Measurements from ENCODE around the gene SAPCD2.

SAPCD2 gene

DNA sequence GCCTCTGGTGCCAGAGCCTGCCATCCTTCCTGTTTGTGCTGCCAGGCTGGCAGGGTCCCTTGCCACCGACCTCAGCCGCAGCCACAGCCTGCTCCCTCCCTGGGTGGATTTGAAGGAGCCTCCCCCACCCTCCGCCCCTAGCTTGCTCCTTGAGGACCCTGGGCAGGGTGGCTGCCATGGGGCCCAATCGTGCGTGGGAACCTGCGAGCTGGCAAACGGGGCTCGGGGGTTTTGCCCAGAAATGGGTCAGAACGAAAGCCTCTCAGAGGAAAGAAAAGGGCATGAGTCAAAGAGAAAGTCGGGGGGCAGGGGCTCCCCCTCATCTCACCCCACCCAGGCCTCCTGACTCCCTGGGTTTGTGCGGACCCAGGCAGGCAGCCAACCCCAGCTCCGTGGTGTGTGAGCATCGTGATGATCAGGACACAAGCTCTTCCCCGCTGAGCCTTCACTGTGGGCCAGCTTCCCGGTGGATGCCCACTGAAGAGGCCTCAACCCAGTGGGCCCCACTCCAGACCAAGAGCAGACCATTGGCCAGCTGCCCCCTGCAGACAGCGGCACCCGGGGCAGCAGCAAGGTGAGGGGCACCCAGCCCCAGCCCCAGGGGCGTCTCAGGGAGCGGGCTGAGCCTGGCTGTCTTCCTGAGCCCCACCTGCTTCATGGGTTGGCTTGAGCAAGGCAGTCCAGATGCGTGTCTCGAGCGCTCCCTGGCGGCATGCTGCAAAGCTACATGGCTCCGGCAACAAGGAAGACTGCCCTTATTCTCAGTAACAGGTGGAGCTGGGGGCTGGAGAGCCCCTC lies 35.4 kb downstream of the SAPCD2 start:
- in situ Hi-C loops (cut with MboI; ENCODE audit: low sequenced_read_pairs) = loop anchor here (25.0 kb wide), 1 partner anchor 248 kb away; the partner anchor contains the start of genes CCDC183 and TMEM141

DNA sequence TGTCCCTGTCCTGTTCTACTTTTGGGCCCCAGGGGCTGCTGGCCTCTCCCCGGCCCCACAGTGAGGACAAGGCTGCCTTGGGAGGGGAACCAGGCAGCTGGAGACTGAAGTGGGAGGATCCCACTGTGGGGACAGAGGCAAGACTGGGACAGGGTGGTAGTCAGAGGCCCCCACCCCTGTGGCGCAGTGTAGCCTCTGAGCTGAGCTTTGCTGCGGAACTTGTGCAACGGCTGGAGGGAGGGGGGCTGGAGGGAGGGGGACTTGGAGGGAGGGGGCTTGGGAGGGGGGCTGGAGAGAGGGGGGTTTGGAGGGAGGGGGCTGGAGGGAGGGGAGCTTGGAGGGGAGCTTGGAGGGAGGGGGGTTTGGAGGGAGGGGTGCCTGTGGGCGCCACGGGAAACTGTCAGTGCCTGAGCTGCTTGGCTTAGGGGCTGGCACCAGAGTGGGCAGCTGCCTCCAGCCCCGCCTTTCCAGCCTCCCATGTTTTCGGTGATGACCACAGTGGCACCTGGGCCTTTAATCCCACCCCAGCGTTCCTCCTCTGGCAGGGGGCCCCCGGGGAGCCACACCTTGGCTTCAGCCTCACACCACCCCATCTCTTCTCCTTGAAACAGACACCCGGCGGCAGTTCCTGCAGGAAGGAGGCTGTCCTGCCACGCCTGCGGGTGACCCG lies 36.2 kb downstream of the SAPCD2 start:
- in situ Hi-C loops (cut with MboI; ENCODE audit: low sequenced_read_pairs) = loop anchor here (25.0 kb wide), 1 partner anchor 247 kb away; the partner anchor contains the start of genes CCDC183 and TMEM141

DNA sequence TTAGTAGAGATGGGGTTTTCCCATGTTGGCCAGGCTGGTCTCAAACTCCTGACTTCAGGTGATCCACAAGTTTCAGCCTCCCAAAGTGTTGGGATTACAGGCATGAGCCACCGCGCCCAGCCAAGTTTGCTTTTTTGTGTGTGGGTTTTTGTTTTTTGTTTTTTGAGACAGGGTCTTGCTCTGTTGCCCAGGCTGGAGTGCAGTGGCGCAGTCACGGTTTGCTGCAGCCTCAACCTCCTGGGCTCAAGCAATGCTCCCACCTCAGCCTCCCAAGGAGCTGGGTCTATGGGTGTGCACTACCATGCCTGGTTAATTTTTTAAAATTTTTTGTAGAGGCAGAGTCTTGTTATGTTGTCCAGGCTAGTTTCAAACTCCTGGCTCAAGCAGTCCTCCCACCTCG lies 36.9 kb downstream of the SAPCD2 start:
- in situ Hi-C loops (cut with MboI; ENCODE audit: low sequenced_read_pairs) = loop anchor here (25.0 kb wide), 1 partner anchor 246 kb away; the partner anchor contains the start of genes CCDC183 and TMEM141

DNA sequence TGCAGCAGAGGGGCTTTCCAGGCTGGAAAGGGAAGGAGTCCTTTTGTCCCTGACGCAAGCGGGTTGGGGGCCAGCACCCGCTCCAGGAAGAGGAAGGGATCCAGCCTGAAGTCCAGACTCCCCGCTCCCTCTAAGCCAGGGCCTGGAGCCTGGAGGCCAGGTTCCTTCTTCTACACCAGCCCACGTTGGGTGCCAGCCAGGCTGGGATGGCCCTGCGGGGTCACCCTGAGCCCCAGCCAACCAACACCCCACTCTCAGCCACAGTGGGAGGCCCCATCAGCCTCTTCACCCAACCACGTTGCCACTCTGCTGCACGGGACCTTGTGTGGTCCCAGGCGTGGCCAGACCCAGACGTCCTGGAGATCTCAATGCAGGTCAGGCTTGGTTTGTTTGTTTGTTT lies 37.5 kb downstream of the SAPCD2 start:
- in situ Hi-C loops (cut with MboI; ENCODE audit: low sequenced_read_pairs) = loop anchor here (25.0 kb wide), 1 partner anchor 246 kb away; the partner anchor contains the start of genes CCDC183 and TMEM141

DNA sequence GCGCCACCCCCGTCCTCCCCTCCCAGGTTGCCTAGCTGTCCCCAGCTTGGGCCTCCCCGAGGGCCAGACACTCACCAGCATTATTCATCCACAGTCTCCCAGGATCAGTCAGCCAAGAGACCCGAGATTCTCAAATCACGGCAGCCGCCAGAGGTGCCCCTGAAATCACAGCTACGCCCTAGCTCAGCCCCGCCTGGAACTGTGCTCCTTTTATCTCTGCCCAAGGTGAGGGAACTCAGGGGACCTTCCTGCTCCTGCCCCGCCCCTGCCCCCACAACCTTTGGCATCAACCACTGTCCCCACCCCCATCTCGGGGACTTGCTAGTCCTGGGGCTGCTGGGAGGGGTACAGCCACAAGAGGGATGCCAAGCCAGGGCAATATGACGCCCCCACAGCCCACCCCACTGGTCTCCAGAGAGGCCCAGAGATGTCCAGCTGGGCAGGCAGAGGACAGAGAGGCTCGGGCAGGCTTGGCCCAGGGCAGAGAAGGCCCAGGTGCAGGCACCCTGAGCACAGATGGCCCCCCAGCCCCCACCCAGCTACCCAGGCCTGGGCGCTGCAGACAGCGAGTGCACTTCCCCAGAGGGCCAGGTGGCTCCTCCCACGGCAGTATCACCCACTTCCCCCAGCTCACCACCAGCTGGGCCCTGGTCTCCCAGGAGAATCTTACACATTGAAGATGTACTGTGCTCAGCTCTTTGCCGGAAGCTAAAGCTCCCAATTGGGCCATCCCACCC lies 38.3 kb downstream of the SAPCD2 start, which contains the start of gene FUT7:
Gene FUT7, minus strand, starts transcription at position 185 of the 737 bp plus-strand sequence. Its CDS starts 97 bp downstream, at position 88.
- in situ Hi-C loops (cut with MboI; ENCODE audit: low sequenced_read_pairs) = loop anchor here (25.0 kb wide), 1 partner anchor 245 kb away; the partner anchor contains the start of genes CCDC183 and TMEM141

DNA sequence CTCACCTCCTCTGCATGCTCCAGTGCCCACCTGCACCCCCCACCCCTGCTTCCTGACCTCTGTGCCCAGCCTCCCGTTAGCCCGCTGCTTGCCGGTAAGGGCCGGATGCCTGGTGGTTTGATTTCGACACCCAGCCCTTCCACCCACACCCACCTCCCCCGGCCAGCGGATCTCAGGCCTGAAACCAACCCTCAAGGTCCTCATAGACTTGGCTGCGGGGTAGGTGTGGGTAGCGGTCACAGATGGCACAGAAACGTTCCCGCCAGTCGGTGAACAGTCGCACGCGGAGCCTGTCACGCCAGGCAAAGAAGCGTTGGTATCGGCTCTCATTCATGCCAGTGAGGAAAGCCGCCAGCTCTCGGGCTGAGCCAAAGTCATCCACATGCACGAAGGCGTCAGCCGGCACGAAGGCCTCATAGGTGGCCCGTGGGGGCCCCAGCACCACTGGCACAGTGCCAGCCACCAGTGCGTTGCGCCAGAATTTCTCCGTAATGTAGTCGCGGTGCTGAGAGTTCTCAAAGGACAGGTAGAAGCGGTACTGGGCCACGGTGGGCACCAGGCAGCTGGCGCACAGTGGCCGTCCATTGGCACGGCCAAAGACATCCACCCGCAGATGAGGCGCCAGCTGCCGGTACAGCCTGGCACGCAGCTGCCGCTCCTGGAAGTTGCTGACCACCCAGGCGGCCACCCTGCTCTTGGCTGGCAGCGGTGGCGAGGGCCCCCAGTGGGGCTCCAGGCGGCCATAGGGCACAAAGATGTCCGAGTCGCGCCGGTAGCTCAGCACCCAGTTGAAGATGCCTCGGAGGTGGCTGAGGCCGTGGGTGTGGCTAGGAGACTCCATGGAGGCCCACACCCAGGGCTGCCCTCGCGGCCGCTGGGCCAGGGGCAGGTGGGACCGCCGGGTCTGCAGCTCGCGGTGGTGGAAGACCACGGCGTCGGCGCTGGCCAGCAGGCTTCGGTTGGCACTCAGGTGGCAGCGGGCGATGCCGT lies 39.5 kb downstream of the SAPCD2 start:
- in situ Hi-C loops (cut with MboI; ENCODE audit: low sequenced_read_pairs) = loop anchor here (25.0 kb wide), 1 partner anchor 244 kb away; the partner anchor contains the start of genes CCDC183 and TMEM141

DNA sequence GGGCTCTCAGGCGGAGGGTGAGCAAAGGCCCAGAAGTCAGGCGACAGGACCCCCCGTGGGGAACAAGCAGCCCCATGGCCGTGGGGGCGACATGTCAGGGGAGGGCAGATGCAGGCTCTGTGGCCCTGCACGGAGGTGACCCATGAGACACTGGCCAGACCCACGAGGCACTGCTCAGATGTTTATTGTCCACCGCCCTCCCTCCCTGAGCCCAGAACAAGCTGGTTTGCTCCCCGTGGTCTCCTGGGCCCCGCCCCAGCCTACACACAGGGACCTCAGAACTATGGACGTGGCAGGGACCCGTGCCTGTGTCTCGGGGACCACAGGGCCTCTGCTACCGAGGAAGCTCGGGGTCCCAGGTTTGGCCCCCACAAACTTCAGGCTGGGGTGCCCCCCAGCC lies 40.4 kb downstream of the SAPCD2 start:
- in situ Hi-C loops (cut with MboI; ENCODE audit: low sequenced_read_pairs) = loop anchor here (25.0 kb wide), 1 partner anchor 243 kb away; the partner anchor contains the start of genes CCDC183 and TMEM141

DNA sequence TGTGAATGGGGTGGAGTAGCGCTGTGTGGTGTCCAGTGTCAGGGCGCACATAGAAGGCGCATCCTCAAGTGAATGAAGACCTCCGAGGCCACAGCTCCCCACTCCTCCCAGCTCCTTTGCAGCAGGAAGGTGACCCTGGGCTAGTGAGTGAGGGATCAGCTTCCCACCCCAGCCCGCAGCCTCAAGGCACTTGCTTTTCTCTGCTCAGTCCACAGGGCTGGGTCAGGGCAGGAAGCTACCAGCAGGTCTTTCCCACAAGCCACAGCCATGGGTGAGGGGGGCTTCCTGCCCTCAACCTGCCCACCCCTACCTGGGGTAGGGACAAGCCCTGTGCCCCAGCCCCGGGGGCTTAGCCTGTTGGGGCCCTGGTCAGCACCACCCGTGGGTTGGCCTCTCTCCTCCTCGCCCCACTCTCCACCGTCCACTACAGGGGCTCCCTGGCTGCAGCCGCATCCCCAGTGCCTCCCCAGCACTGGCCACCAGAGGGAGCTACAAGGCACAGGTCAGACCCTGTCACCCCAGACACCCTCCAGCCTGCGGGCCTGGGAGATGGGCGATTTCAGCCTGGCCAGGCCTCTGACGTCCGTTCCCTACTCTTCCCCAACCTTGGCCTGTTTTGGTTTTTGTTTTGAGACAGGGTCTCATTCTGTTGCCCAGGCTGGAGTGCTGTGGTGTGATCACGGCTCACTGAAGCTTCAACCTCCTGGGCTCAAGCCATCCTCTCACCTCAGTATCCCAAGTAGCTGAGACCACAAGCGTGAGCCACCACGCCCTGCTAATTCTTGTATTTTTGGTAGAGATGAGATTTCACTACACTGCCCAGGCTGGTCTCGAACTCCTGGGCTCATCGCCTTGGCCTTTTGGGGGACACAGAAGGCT lies 41.1 kb downstream of the SAPCD2 start:
- in situ Hi-C loops (cut with MboI; ENCODE audit: low sequenced_read_pairs) = loop anchor here (25.0 kb wide), 1 partner anchor 242 kb away; the partner anchor contains the start of genes CCDC183 and TMEM141

DNA sequence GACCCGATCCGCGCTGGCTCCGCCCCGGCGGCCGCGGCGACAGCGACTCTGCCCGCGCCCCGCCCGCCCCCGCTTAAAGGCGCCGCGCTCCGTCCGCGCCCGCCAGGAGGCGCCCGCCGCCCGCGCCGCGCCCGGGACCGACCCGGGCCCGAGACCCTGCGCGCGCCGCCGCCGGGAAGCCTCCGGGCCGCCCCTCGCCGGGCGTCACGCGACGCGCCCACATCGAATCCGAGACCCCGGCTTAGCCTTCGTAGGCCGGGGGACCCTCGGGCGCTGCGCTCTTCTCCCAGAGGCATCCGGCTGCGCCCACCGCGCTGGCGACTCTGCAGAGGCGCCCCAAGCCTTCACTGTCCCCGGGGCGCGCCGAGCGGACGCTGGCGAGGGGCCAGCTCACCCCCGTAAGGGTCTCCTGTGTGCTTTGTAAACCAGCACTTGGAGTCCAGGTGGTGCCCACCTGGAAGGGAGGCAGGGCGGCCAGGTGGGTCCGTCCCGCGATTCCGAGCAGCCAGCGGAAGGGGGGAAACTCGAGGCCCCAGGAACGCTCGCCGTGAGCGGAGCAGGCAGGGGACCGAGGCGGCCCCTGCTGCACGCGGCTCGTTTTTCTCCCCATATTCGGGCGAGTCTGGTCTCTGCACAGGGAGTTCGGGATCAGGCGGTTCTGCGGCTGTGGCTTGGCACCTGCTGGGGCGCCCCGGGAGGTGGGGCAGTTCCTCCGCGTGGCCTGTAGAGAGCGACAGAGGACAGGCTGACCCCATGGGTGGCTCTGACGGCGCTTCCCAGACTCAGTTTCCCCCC lies 41.9 kb downstream of the SAPCD2 start:
- in situ Hi-C loops (cut with MboI; ENCODE audit: low sequenced_read_pairs) = loop anchor here (25.0 kb wide), 1 partner anchor 241 kb away; the partner anchor contains the start of genes CCDC183 and TMEM141

DNA sequence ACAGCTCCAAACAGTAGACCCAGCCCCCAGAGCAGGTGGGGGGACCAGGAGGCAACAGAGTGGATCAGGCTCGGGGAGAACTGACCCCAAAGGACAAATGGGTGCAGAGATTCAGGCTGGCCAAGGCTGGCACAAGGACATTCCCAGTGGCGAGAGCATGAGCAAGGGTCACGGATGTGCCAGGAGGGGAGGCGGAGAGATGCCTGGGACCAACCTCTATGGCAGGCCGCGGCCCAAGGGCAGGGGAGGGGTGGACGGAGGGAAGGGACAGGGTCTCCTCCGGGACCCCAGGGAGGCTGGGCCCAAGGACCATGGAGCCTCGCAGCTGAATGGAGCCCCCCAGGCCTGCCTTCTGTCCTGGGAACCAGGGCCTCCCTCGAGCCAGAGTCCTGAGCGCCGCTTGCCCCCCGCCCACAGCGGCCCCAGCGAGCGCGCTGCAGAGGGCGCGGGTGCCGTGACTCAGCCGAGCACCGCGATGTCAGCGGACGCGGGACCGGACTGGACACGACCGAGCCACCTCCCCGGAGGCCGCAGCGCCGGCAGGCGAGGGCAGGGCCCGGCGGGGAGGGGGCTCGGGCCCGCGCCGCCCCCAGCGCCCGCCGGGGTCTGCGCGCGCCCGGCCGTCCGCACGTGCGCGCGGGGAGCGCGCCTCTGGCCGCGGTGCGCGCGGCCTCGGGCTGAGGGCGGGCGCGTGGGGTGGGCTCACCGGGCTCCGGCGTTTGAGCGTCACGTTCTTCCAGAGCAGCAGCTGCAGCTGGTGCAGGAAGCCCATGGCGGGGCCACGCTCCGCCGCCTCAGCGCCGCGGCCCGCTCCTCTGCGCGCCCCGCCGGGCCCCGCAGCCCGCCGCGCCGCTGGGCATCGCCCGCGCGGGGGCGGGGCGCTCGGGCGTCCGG lies 42.7 kb downstream of the SAPCD2 start, which contains the start of gene ABCA2:
Gene ABCA2, minus strand, starts transcription at position 869 of the 894 bp plus-strand sequence. Its CDS starts 97 bp downstream, at position 772.
- in situ Hi-C loops (cut with MboI; ENCODE audit: low sequenced_read_pairs) = loop anchor here (25.0 kb wide), 1 partner anchor 240 kb away; the partner anchor contains the start of genes CCDC183 and TMEM141

DNA sequence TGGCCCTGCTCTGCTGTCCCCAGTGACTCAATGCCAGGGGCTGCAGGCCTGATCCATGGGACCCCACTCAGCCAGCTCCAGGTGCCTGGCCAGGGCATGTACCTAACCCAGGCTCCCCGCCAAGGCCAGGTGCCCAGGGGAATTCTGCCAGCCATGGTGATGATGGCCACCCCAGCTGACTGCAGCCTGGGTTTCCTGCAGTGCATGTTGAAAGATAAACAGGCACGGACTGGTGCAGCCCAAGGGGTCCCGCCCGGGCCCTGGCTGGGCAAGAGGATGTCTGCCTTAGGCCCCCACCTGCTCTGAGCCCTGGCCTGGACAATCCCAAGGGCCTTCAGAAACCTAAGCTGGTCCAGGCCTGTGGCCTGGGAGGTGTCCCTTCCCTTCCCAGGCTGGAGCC lies 43.5 kb downstream of the SAPCD2 start:
- in situ Hi-C loops (cut with MboI; ENCODE audit: low sequenced_read_pairs) = loop anchor here (25.0 kb wide), 1 partner anchor 240 kb away; the partner anchor contains the start of genes CCDC183 and TMEM141

DNA sequence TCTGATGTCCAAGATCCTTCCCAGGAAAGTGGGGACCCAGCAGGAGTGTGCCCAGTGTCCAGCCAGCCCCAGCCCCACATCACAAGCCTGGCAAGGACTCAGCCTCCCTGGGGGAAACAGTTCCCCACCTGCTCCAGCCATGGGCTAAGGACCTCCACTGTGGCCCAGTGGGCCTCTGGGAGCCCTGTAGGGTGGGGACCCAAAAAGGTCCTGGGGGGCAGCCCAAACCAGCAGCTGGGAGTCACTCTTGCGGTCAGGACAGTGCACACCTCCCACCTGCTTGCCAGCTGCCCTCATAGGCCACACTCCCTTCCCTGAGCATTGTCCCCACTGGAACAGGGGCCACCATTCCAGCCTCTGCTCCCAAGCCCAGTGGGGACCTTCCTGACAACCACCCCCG lies 44.0 kb downstream of the SAPCD2 start:
- in situ Hi-C loops (cut with MboI; ENCODE audit: low sequenced_read_pairs) = loop anchor here (25.0 kb wide), 1 partner anchor 239 kb away; the partner anchor contains the start of genes CCDC183 and TMEM141

DNA sequence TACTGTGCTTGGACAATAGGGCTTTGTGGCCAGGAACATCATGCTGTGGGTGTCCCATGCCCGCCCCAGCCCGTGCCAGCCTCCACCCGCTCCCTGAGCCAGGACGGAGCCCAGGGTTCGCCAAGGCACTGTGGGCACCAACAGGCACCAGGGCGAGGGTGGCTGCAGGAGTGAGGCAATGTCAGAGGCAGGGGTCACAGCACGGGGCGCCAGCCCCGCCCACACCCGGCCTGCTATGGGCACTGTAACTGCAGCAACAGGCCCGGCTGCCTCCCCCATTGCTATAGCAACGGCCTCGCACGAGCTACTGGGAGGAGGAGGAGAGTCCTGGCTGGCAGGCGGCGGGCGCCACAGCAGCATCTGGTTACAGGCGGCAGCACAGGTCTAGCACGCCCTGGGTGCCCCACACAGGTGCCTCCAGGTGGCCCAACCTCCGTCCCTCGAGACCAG lies 44.8 kb downstream of the SAPCD2 start:
- in situ Hi-C loops (cut with MboI; ENCODE audit: low sequenced_read_pairs) = loop anchor here (25.0 kb wide), 1 partner anchor 238 kb away; the partner anchor contains the start of genes CCDC183 and TMEM141

DNA sequence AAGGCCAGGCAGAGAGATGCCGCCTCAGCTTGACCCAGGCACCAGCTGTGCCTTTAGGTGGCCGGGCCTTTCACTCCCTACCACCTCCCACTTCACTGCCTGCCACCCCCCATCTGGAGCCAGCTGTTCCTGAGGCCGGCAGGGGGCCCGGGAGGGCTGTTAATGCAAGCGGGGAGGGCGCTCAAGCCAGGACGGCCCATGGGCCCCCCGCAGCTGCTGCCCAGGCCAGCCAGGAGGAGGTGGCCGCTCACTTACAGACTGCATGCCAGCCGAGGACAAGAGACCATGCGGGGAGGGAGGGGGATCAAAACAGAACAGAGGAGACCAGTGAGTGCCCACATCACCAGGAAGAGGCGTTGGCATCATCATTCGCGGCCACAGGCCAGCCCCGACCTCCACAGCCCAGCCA lies 46.8 kb downstream of the SAPCD2 start:
- in situ Hi-C loops (cut with MboI; ENCODE audit: low sequenced_read_pairs) = no loop called here

DNA sequence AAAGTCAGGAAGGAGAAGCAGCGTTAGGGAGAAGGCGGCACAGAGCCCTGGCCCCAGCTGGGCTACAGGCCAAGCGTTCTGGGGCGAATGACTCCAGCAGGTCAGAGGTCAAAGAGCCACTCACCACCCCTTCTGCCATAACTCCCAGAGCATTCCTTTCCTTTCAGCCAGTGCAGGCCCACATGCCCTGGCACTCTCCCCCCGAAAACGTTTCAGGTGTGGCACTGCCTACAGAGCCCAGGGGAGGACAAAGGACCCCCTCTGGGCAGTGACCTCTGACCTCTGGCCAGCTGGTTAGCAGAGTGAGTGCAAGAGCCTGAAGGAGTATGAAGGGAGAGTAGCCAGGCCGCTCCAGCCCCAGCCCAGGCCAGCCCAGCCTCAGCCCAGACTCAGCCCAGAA lies 47.2 kb downstream of the SAPCD2 start:
- in situ Hi-C loops (cut with MboI; ENCODE audit: low sequenced_read_pairs) = no loop called here

DNA sequence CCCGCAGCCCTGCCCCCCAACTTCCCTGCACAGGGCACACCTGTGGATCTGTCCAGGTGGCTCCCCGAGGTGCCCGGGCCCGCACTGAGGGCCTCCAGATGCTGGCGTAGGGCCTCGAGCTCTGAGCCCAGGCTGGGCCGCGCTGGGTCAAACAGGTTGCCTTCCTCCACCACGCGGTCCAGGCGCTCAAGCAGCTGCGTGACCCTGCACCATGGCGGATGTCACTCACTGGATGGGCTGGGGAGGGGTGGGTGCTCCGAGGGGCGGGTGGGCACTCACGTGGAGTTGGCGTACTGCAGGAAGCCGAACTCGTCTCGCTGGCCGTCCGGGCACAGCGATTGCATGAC lies 47.7 kb downstream of the SAPCD2 start:
- in situ Hi-C loops (cut with MboI; ENCODE audit: low sequenced_read_pairs) = no loop called here
